ENCODE measurements around the gene LEMD2. TPM values are rescaled to one million over a fixed set of nuclear protein-coding genes. Genes with fewer than 3 reads are reported as not detected.

The LEMD2 gene
- polyA plus RNA-seq, 1 donor (not counting 4 experiments of a cell fraction or from before 2014, with no cell fraction given) = 48.6 TPM

GRCh38 chr6:33797626-33798342 is 8.9 kb upstream of the LEMD2 start:
- Histone ChIP-seq H3K27me3 (ENCODE audit: control insufficient read depth, extremely low read depth, insufficient read depth, low read length) (peaks cover 8% of the 10 kb centered on the region), H3K4me1 (ENCODE audit: control insufficient read depth, extremely low read depth, insufficient read depth, low read length) (no peaks in the 10 kb centered on the region), H4K20me1 (ENCODE audit: control insufficient read depth, extremely low read depth, insufficient read depth, low read length) (no peaks in the 10 kb centered on the region), H3K9ac (ENCODE audit: control insufficient read depth, extremely low read depth, insufficient read depth, low read length) (no peak overlapping the region), H3K9me3 (ENCODE audit: control insufficient read depth, low read depth, low read length) (no peaks in the 10 kb centered on the region), H3K4me2 (ENCODE audit: control insufficient read depth, extremely low read depth, insufficient read depth, low read depth, low read length) (no peak overlapping the region), H3K36me3 (ENCODE audit: control insufficient read depth in 2 of 2, extremely low read depth in 1 of 2, insufficient read depth in 2 of 2, low read length in 2 of 2) (no peaks in the 10 kb centered on the region), H3K4me3 (ENCODE audit: control insufficient read depth in 2 of 3, extremely low read depth in 1 of 3, insufficient read depth in 2 of 3, low read depth in 1 of 3, low read length in 3 of 3) (no peak overlapping the region), H3K9me1 (ENCODE audit: control insufficient read depth, extremely low read depth, insufficient read depth, low read length) (no peaks in the 10 kb centered on the region), H3K27ac (ENCODE audit: control insufficient read depth, insufficient read depth, low read length) (no peak overlapping the region), H2AFZ (ENCODE audit: control insufficient read depth, low read length) (no peak overlapping the region), H3K79me2 (ENCODE audit: control insufficient read depth, insufficient read depth, low read length) (no peaks in the 10 kb centered on the region)
- dilution Hi-C loops (cut with MboI; ENCODE audit: extremely low pct_ligation_motif_present, low sequenced_read_pairs) = no loop called here
- TF ChIP-seq EZH2 (IDR thresholded peaks at IDR 0.05; ENCODE audit: low read length) (no peak), CTCF (optimal IDR thresholded peaks at IDR 0.05 in 1 of 3, IDR thresholded peaks at IDR 0.05 in 1 of 3, conservative IDR thresholded peaks at IDR 0.05 in 1 of 3; ENCODE audit: extremely low read depth in 1 of 3, insufficient read depth in 2 of 3, low read length in 3 of 3) (no peak)
- FAIRE-seq (no peak), DNase-seq (ENCODE audit: low read depth, low spot score) (no peak)

GRCh38 chr6:33794910-33795623 is 6.1 kb upstream of the LEMD2 start:
- no peak overlapping the region for H3K27ac ChIP-seq (ENCODE audit: control insufficient read depth, insufficient read depth, low read length)
- H3K9ac ChIP-seq (ENCODE audit: control insufficient read depth, extremely low read depth, insufficient read depth, low read length) = no peak overlapping the region
- no peak overlapping the region for H3K4me2 ChIP-seq (ENCODE audit: control insufficient read depth, extremely low read depth, insufficient read depth, low read depth, low read length)
- H3K27me3 ChIP-seq (ENCODE audit: control insufficient read depth, extremely low read depth, insufficient read depth, low read length) = peaks cover 8% of the 10 kb centered on the region
- no peaks in the 10 kb centered on the region for H4K20me1 ChIP-seq (ENCODE audit: control insufficient read depth, extremely low read depth, insufficient read depth, low read length)
- no peaks in the 10 kb centered on the region for H3K79me2 ChIP-seq (ENCODE audit: control insufficient read depth, insufficient read depth, low read length)
- no peaks in the 10 kb centered on the region for H3K9me1 ChIP-seq (ENCODE audit: control insufficient read depth, extremely low read depth, insufficient read depth, low read length)
- H2AFZ ChIP-seq (ENCODE audit: control insufficient read depth, low read length) = no peak overlapping the region
- no peaks in the 10 kb centered on the region for H3K9me3 ChIP-seq (ENCODE audit: control insufficient read depth, low read depth, low read length)
- no peaks in the 10 kb centered on the region for H3K36me3 ChIP-seq (ENCODE audit: control insufficient read depth in 2 of 2, extremely low read depth in 1 of 2, insufficient read depth in 2 of 2, low read length in 2 of 2)
- no peak overlapping the region for H3K4me3 ChIP-seq (ENCODE audit: control insufficient read depth in 2 of 3, extremely low read depth in 1 of 3, insufficient read depth in 2 of 3, low read depth in 1 of 3, low read length in 3 of 3)
- no peak for DNase-seq (ENCODE audit: low read depth, low spot score)
- TF ChIP-seq EZH2 (IDR thresholded peaks at IDR 0.05; ENCODE audit: low read length) (no peak), CTCF (optimal IDR thresholded peaks at IDR 0.05 in 1 of 3, IDR thresholded peaks at IDR 0.05 in 1 of 3, conservative IDR thresholded peaks at IDR 0.05 in 1 of 3; ENCODE audit: extremely low read depth in 1 of 3, insufficient read depth in 2 of 3, low read length in 3 of 3) (no peak)
- H3K4me1 ChIP-seq (ENCODE audit: control insufficient read depth, extremely low read depth, insufficient read depth, low read length) = no peaks in the 10 kb centered on the region
- dilution Hi-C loops (cut with MboI; ENCODE audit: extremely low pct_ligation_motif_present, low sequenced_read_pairs) = no loop called here
- no peak for FAIRE-seq

Data from keratinocyte (primary cell).